HepG2 (cell line): ENCODE measurements around the gene USP34. TPM values are rescaled to one million over a fixed set of nuclear protein-coding genes. Genes with fewer than 3 reads are reported as not detected.
A peak's percentile ranks its signal among the peaks of the same experiment; 100 is the strongest.

Experiments used
- ATAC-seq: fragments of 200-7000 bp; cut with Tn5 transposase; 3 replicates; pipeline ENCODE4 v1.9.1; 2020; ENCODE audit warnings: mild to moderate bottlenecking, moderate library complexity
- BruUV-seq: library from RNA; stranded (reverse); fragments of 400-500 nt; replicated peaks from 2 replicates; lab custom pipeline; 2021; lab: Mats Ljungman, UMichigan
- CTCF ChIA-PET: fragments of 300-600 bp; formaldehyde crosslinking; extraction: SDS; loops from one replicate; lab custom pipeline; 2021; ENCODE audit warnings: low total read pairs, inconsistent platforms, low intra/inter-chr PET ratio; lab: Yijun Ruan, JAX
- POLR2A ChIA-PET: fragments of 350-600 bp; sonication (Branson Sonifier 250); formaldehyde crosslinking; loops from one replicate; lab custom pipeline; 2020; ENCODE audit warnings: antibody characterized with exemption, inconsistent platforms; lab: Yijun Ruan, JAX
- DNase-seq: peaks from one replicate; pipeline ENCODE4 v3.0.0-alpha.2; 2015; ENCODE audit warnings: low spot score
- FAIRE-seq: peaks from 3 replicates; lab custom pipeline; 2011; peaks lifted over from hg19 to GRCh38; lab: Jason Lieb, UNC
- H2AFZ ChIP-seq: one replicate; pipeline ENCODE4 v1.6.1; 2011; ENCODE audit warnings: low read length, inconsistent platforms
- H3K27ac ChIP-seq: fragments of 300-600 bp; 3 replicates; pipeline ENCODE4 v1.8.0; 2011; ENCODE audit warnings: mixed run types, mild to moderate bottlenecking, mixed read lengths, low read length, inconsistent platforms; ENCODE audit not compliant: insufficient read depth; ENCODE audit errors: extremely low read length
- H3K27me3 ChIP-seq, 2 experiments: fragments of 200-600 bp in 1 of 2; 2 replicates in 1 of 2; 3 replicates in 1 of 2; pipeline versions ENCODE4 v1.6.0 to v1.8.0; 2011; ENCODE audit warnings: low read length in 2 of 2, mild to moderate bottlenecking in 2 of 2, moderate library complexity in 2 of 2, inconsistent platforms in 1 of 2; ENCODE audit not compliant: insufficient read depth in 2 of 2, control insufficient read depth in 1 of 2
- H3K36me3 ChIP-seq, 2 experiments: fragments of 200-600 bp in 1 of 2; replicated peaks in 1 of 2; 2 replicates in 1 of 2; 3 replicates in 1 of 2; pipeline versions ENCODE4 v1.5.1 to v1.8.0; 2011; ENCODE audit warnings: low read length in 2 of 2, inconsistent platforms in 1 of 2; ENCODE audit not compliant: insufficient read depth in 2 of 2, control insufficient read depth in 1 of 2
- H3K4me1 ChIP-seq: 2 replicates; pipeline ENCODE4 v1.5.1; 2012; ENCODE audit warnings: low read length, inconsistent platforms; ENCODE audit not compliant: insufficient read depth
- H3K4me2 ChIP-seq: 2 replicates; pipeline ENCODE4 v1.6.0; 2011; ENCODE audit warnings: low read depth, low read length, inconsistent platforms
- H3K4me3 ChIP-seq, 3 experiments: fragments of 200-600 bp in 1 of 3; sonication (generic), shearing (Covaris generic) in 1 of 3; replicated peaks in 1 of 3; 2 replicates each; pipeline ENCODE4 v1.5.1; 2011 to 2016; ENCODE audit warnings: low read length in 3 of 3, inconsistent platforms in 2 of 3, low read depth in 2 of 3, mild to moderate bottlenecking in 2 of 3, control low read depth in 1 of 3, mixed read lengths in 1 of 3; ENCODE audit not compliant: insufficient read depth in 1 of 3
- H3K79me2 ChIP-seq: one replicate; pipeline ENCODE4 v1.6.1; 2011; ENCODE audit warnings: low read length, inconsistent platforms; ENCODE audit not compliant: insufficient read depth
- H3K9ac ChIP-seq: 2 replicates; pipeline ENCODE4 v1.6.0; 2011; ENCODE audit warnings: mild to moderate bottlenecking, low read depth, low read length, inconsistent platforms; ENCODE audit not compliant: insufficient read depth
- H3K9me3 ChIP-seq: 2 replicates; pipeline ENCODE4 v1.5.1; 2012; ENCODE audit warnings: mild to moderate bottlenecking, low read length
- H4K20me1 ChIP-seq: 2 replicates; pipeline ENCODE4 v1.6.0; 2011; ENCODE audit warnings: inconsistent platforms, mild to moderate bottlenecking, low read length, moderate library complexity; ENCODE audit not compliant: insufficient read depth
- HNF1B ChIP-seq: sonication (generic); formaldehyde crosslinking; IDR thresholded peaks from 2 replicates; pipeline ENCODE4 v1.5.1; 2020; ENCODE audit warnings: mild to moderate bottlenecking, moderate library complexity, missing genetic modification reagents
- PLSCR1 ChIP-seq: sonication (generic); formaldehyde crosslinking; IDR thresholded peaks from 2 replicates; pipeline ENCODE4 v1.5.0; 2020; ENCODE audit warnings: missing genetic modification reagents, mild to moderate bottlenecking, borderline replicate concordance
- POLR2AphosphoS5 ChIP-seq: IDR thresholded peaks from 2 replicates; pipeline ENCODE4 v1.6.1; 2012; ENCODE audit warnings: low read depth, low read length
- SNRNP70 ChIP-seq: fragments of 200-400 bp; formaldehyde crosslinking; IDR thresholded peaks from 2 replicates; pipeline ENCODE4 v1.6.1; 2017; ENCODE audit warnings: mild to moderate bottlenecking, low read depth, low read length, moderate library complexity
- TFE3 ChIP-seq: IDR thresholded peaks from 2 replicates; pipeline ENCODE4 v1.6.1; 2016
- ZNF543 ChIP-seq: sonication (generic); formaldehyde crosslinking; IDR thresholded peaks from 2 replicates; pipeline ENCODE4 v1.4.0; 2020; ENCODE audit warnings: mild to moderate bottlenecking, missing genetic modification reagents
- ZSCAN25 ChIP-seq: sonication (generic); formaldehyde crosslinking; IDR thresholded peaks from 2 replicates; pipeline ENCODE4 v1.8.0; 2022; ENCODE audit warnings: mild to moderate bottlenecking, missing genetic modification reagents
- WGBS: methylation state at CpG from one replicate; pipeline ENCODE4 v1.1.6; 2017; ENCODE audit warnings: low lambda C conversion rate; 5-methylcytosine and 5-hydroxymethylcytosine counted together
- in situ Hi-C: cut with HindIII; loops from 2 replicates; pipeline ENCODE4 v1.10.0; 2017; ENCODE audit warnings: low pct_unique_long_range_greater_than_20kb; ENCODE audit not compliant: extremely low pct_ligation_motif_present
- intact Hi-C: fragments of 100-400 bp; cut with micrococcal nuclease; formaldehyde crosslinking; loops from one replicate; pipeline ENCODE4 v1.10.0; 2022; ENCODE audit not compliant: unreplicated experiment
- polyA plus RNA-seq, 8 experiments: library from polyadenylated mRNA; depleted of rRNA in 3 of 8; stranded (reverse) in 7 of 8; unstranded in 1 of 8; fragments of >200 nt; fragmentation: Illumina TruSeq in 4 of 8; extraction: Trizol in 4 of 8; gene quantifications; 2 replicates each; pipeline versions ENCODE4 v1.2.1 to v1.2.3, GENCODE V29; 2011 to 2016; ENCODE audit warnings: low read depth in 4 of 8, missing spikeins in 1 of 8, mixed read lengths in 1 of 8; ENCODE audit not compliant: insufficient read depth in 1 of 8
- total RNA-seq, 5 experiments: library from RNA; depleted of rRNA; stranded (reverse); fragments of >200 nt; fragmentation: Illumina TruSeq; extraction: Trizol; gene quantifications; 2 replicates each; pipeline ENCODE4 v1.2.3, GENCODE V29; 2016; ENCODE audit warnings: low read depth in 1 of 5
- TF ChIP-seq, protein P1 (sequence below): sonication (generic); formaldehyde crosslinking; IDR thresholded peaks from 2 replicates; pipeline ENCODE4 v1.9.0; 2021; ENCODE audit warnings: missing genetic modification reagents, borderline replicate concordance

Gene USP34
- total and polyA plus RNA-seq, 2 of the 13 experiments (the other 11 are each of a cell fraction or from before 2014, with no cell fraction given) = 99.2 to 100 TPM

DNA sequence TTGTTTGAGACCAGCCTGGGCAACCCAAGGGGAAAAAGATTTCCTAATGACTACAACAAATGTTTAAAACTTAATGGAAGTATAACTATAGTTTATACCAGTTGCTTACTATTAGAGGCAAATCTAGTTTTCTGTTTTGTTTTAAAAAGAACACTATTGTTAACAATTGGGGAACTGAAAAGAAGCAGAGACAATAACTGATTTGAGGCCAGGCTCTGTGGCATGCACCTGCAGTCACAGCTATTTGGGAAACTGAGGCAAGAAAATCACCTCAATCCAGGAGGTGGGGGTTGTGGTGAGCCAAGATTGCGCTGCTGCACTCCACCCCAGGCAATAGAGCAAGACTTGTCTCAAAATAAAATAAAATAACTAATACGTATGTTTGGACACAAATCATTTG lies 28.2 kb upstream of the USP34 start (continued):
- TF ChIP-seq HNF1B (CRISPR knock-in tag) (no peak), ZSCAN25 (CRISPR knock-in tag) (no peak), TFE3 (CRISPR knock-in tag) (no peak), ZNF543 (no peak), PLSCR1 (CRISPR knock-in tag) (no peak)
- TF ChIP-seq, protein P1, sequence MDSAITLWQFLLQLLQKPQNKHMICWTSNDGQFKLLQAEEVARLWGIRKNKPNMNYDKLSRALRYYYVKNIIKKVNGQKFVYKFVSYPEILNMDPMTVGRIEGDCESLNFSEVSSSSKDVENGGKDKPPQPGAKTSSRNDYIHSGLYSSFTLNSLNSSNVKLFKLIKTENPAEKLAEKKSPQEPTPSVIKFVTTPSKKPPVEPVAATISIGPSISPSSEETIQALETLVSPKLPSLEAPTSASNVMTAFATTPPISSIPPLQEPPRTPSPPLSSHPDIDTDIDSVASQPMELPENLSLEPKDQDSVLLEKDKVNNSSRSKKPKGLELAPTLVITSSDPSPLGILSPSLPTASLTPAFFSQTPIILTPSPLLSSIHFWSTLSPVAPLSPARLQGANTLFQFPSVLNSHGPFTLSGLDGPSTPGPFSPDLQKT (CRISPR knock-in tag) = no peak

DNA sequence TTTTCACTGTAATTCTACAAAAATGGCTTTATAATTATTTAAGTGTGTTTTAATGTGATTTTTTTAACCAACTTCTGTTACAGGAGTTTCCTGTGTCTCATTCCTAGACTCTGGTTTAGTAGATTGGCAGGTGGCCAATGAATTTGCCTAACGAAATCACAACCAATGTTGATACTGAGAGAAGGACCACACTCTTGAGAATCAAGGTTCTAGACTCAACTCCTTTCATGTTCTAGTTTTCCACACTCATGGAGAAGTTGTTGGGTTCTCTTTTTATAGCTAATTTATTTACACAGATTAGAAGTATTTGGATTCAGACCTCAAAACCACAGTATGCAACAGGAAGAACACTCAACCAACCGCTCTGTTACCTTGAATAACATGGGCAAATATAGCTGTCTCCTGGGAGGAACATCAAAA lies 22.6 kb upstream of the USP34 start:
- H3K9ac ChIP-seq = no peak overlapping the region
- TF ChIP-seq SNRNP70 (no peak), POLR2AphosphoS5 (0 out of 2 replicates have a peak, but pooled peaks have one; percentile 1)
- ChIA-PET CTCF (no interaction called here), POLR2A (no interaction called here)
- peaks cover 24 to 88% of the 10 kb centered on the region in 2 experiments for H3K36me3 ChIP-seq
- H3K27ac ChIP-seq = no peak overlapping the region
- no peak overlapping the region for H3K4me2 ChIP-seq
- ATAC-seq = no peak
- in situ Hi-C loops = no loop called here
- peaks cover 2% of the 10 kb centered on the region for H3K79me2 ChIP-seq
- no peaks in the 10 kb centered on the region for H3K9me3 ChIP-seq
- no TSS peak for BruUV-seq
- H3K4me3 ChIP-seq = no peak overlapping the region
- intact Hi-C loops = no loop called here
- 95% methylated on average over 2 of the region's 2 CpGs for WGBS
- no peak overlapping the region for H2AFZ ChIP-seq
- no peak for FAIRE-seq
- DNase-seq = no peak
- no peaks in the 10 kb centered on the region for H3K4me1 ChIP-seq
- no peaks in the 10 kb centered on the region for H3K27me3 ChIP-seq
- no peaks in the 10 kb centered on the region; the same call in 1 of the 2 replicates for H4K20me1 ChIP-seq
